HG03039 (cell line): ENCODE data around the gene SLC25A12.

Experiments used
- ATAC-seq: cut with Tn5 transposase; IDR thresholded peaks from one replicate; pipeline ENCODE4 v1.9.1; 2021; ENCODE audit warnings: mild to moderate bottlenecking, moderate library complexity; ENCODE audit not compliant: unreplicated experiment

SLC25A12 gene

DNA sequence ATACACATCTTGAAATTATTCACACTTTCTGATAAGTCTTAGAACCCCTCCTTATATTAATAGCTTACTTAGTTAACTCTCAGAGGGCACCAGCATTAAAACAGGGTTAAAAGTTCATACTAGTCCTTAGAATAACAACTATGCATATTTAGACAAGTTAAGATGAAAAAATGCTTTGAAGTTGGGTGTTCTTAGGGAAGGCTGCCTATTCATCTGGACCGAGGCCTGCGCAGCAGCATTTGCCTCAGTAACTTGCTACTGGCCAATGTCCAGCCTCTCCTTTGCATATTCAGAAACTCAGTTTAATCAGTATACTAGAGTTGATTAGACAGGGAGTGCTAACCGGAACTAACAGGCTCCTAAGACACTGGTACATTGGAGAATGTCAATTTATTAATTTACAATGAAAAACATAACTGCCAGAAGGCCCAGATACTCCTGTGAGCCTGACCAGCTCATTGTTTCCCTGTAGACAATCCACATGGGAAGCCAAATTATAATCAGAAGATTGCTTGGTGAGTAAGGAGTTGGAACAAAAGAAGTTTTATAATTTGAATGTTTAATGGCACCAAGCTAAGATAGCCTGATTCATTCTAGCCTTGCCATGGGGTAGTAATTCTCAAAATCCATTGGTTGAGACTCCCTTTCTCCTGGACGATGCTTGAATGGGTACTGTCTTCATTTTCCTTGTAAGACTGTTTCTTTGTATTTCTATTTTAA lies 157.9 kb downstream of the SLC25A12 start:
- no peak for ATAC-seq
